CD4-positive, alpha-beta T cell (primary cell): ENCODE measurements around the gene SETX. TPM values are rescaled to one million over a fixed set of nuclear protein-coding genes. Genes with fewer than 3 reads are reported as not detected.

Experiments used
- ATAC-seq: fragments of 200-7000 bp; cut with Tn5 transposase; one replicate; pipeline ENCODE4 v1.10.0; 2022; ENCODE audit warnings: mild to moderate bottlenecking; ENCODE audit not compliant: poor library complexity
- CTCF ChIA-PET: fragments of 350-600 bp; sonication (Branson Sonifier 250); formaldehyde crosslinking; loops from one replicate; lab custom pipeline; 2021; ENCODE audit warnings: antibody characterized with exemption, inconsistent platforms; lab: Charles Lee
- POLR2A ChIA-PET: fragments of 350-600 bp; sonication (Branson Sonifier 250); formaldehyde crosslinking; loops from one replicate; lab custom pipeline; 2021; ENCODE audit warnings: antibody characterized with exemption, inconsistent platforms; lab: Charles Lee
- DNase-seq, 14 experiments: peaks; one replicate each; pipeline ENCODE4 v3.0.0-alpha.2; 2013 to 2020; ENCODE audit warnings: mixed read lengths in 2 of 14
- H3K27ac ChIP-seq, 2 donors: one replicate each; pipeline versions ENCODE4 v1.5.1 to v1.7.0; 2013; ENCODE audit warnings: low read length in 2 of 2, low read depth in 1 of 2, mild to moderate bottlenecking in 1 of 2
- H3K27me3 ChIP-seq, 2 experiments: 1 replicate in 1 of 2; 2 replicates in 1 of 2; pipeline versions ENCODE4 v1.6.1 to v1.7.0; 2013; ENCODE audit warnings: low read length in 2 of 2, control low read depth in 1 of 2, mild to moderate bottlenecking in 1 of 2, moderate library complexity in 1 of 2; ENCODE audit not compliant: insufficient read depth in 2 of 2, control insufficient read depth in 1 of 2
- H3K36me3 ChIP-seq: one replicate; pipeline ENCODE4 v1.6.1; 2013; ENCODE audit warnings: low read length, control low read depth; ENCODE audit not compliant: insufficient read depth
- H3K4me1 ChIP-seq: one replicate; pipeline ENCODE4 v1.6.1; 2013; ENCODE audit warnings: low read length, control low read depth; ENCODE audit not compliant: insufficient read depth
- H3K4me3 ChIP-seq: one replicate; pipeline ENCODE4 v1.5.1; 2013; ENCODE audit warnings: mild to moderate bottlenecking, low read length, moderate library complexity
- H3K9me3 ChIP-seq, 2 experiments: 1 replicate in 1 of 2; 2 replicates in 1 of 2; pipeline versions ENCODE4 v1.6.1 to v1.7.0; 2013; ENCODE audit warnings: low read length in 2 of 2, mild to moderate bottlenecking in 2 of 2, control low read depth in 1 of 2, moderate library complexity in 1 of 2; ENCODE audit not compliant: control insufficient read depth in 1 of 2, insufficient read depth in 1 of 2
- H3K27ac Mint-ChIP-seq: one replicate; pipeline ENCODE4 v1.8.0; 2020; ENCODE audit warnings: mixed read lengths
- H3K27me3 Mint-ChIP-seq: one replicate; pipeline ENCODE4 v1.8.0; 2021; ENCODE audit warnings: mixed read lengths
- H3K36me3 Mint-ChIP-seq: one replicate; pipeline ENCODE4 v1.8.0; 2021; ENCODE audit warnings: low read depth, mixed read lengths
- H3K4me1 Mint-ChIP-seq: one replicate; pipeline ENCODE4 v1.8.0; 2021; ENCODE audit warnings: low read depth, mixed read lengths
- H3K4me3 Mint-ChIP-seq: one replicate; pipeline ENCODE4 v1.8.0; 2020; ENCODE audit warnings: mild to moderate bottlenecking, mixed read lengths
- H3K9me3 Mint-ChIP-seq: one replicate; pipeline ENCODE4 v1.8.0; 2020; ENCODE audit warnings: mixed read lengths
- intact Hi-C, 2 experiments: fragments of 100-400 bp; cut with DNase I in 1 of 2; cut with micrococcal nuclease in 1 of 2; formaldehyde crosslinking; loops; one replicate each; pipeline versions ENCODE4 v1.15.1 to v1.9.0; 2023 to 2025; cut with DNase I, micrococcal nuclease
- total RNA-seq, 174 experiments: library from RNA in 2 of 174; stranded (reverse) in 2 of 174; gene quantifications; one replicate each; pipeline ENCODE4 v1.2.3 and lab custom pipeline; 2021 to 2026
- TF ChIP-seq, protein P1 (sequence below): fragments of 200-600 bp; IDR thresholded peaks from one replicate; pipeline ENCODE4 v1.8.0; 2022; ENCODE audit warnings: antibody characterized with exemption, mild to moderate bottlenecking

Gene SETX
- total RNA-seq, 2 experiments from 2014 or later: 36.1 to 37.7 TPM

DNA sequence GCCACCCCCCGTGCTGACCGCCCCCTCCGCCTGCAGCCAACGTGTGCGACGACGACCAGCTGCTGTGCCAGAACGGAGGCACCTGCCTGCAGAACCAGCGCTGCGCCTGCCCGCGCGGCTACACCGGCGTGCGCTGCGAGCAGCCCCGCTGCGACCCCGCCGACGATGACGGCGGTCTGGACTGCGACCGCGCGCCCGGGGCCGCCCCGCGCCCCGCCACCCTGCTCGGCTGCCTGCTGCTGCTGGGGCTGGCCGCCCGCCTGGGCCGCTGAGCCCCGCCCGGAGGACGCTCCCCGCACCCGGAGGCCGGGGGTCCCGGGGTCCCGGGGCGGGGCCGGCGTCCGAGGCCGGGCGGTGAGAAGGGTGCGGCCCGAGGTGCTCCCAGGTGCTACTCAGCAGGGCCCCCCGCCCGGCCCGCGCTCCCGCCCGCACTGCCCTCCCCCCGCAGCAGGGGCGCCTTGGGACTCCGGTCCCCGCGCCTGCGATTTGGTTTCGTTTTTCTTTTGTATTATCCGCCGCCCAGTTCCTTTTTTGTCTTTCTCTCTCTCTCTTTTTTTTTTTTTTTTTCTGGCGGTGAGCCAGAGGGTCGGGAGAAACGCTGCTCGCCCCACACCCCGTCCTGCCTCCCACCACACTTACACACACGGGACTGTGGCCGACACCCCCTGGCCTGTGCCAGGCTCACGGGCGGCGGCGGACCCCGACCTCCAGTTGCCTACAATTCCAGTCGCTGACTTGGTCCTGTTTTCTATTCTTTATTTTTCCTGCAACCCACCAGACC is 112.8 kb downstream of the SETX start:
- Histone ChIP-seq H3K9me3 (no peaks in the 10 kb centered on the region), H3K4me1 (peaks cover 31% of the 10 kb centered on the region), H3K27ac (no peak overlapping the region), H3K4me3 (peak overlapping the region; percentile 79), H3K27me3 (peaks cover 6 to 10% of the 10 kb centered on the region in 2 experiments), H3K36me3 (no peaks in the 10 kb centered on the region)
- TF ChIP-seq, protein P1, sequence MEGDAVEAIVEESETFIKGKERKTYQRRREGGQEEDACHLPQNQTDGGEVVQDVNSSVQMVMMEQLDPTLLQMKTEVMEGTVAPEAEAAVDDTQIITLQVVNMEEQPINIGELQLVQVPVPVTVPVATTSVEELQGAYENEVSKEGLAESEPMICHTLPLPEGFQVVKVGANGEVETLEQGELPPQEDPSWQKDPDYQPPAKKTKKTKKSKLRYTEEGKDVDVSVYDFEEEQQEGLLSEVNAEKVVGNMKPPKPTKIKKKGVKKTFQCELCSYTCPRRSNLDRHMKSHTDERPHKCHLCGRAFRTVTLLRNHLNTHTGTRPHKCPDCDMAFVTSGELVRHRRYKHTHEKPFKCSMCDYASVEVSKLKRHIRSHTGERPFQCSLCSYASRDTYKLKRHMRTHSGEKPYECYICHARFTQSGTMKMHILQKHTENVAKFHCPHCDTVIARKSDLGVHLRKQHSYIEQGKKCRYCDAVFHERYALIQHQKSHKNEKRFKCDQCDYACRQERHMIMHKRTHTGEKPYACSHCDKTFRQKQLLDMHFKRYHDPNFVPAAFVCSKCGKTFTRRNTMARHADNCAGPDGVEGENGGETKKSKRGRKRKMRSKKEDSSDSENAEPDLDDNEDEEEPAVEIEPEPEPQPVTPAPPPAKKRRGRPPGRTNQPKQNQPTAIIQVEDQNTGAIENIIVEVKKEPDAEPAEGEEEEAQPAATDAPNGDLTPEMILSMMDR: no peak
- peak overlapping the region; percentile 66 for H3K27ac Mint-ChIP-seq
- peaks cover 5% of the 10 kb centered on the region for H3K36me3 Mint-ChIP-seq
- POLR2A ChIA-PET: interaction anchor here (0.6 to 2.4 kb wide), 21 partner anchors 11 to 1460 kb away, joined by 3 to 12 read pairs (median 4); partner anchors contain the start of genes MED27, NUP214 and SETX
- ATAC-seq: no peak
- CTCF ChIA-PET: interaction anchor here (0.9 to 1.4 kb wide), 4 partner anchors 11 to 72 kb away, joined by 3 to 13 read pairs (median 4); no protein-coding TSS in a partner anchor
- H3K9me3 Mint-ChIP-seq: no peaks in the 10 kb centered on the region
- peak overlapping the region; percentile 90 for H3K4me3 Mint-ChIP-seq
- DNase-seq: peak; percentile 27 to 87 (median 46)
- peaks cover 8% of the 10 kb centered on the region for H3K27me3 Mint-ChIP-seq
- H3K4me1 Mint-ChIP-seq: peaks cover 14% of the 10 kb centered on the region
- intact Hi-C loops: loop anchor here (1.0 to 10.0 kb wide), 4 partner anchors 113 to 647 kb away; partner anchors contain the start of gene SETX (in 1 of the 2)

DNA sequence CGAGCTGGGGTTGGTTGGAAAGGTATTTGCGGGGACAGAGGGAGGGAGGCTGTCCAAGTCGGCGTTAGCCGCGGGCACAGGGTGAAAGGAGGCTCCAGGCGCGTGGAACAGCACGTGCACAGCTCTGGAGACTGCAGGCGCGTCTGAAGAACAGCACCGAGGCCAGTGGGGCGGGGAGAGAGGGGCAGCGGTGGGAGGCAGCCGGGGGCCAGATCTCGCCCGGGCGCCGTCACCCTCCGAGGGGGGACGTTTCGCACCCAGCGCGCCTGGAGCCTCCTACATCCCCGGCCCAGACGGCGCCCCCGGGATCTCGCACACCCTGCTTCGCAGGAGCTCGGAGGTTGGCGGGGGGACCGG is 113.3 kb downstream of the SETX start:
- H3K9me3 Mint-ChIP-seq: no peaks in the 10 kb centered on the region
- ChIA-PET CTCF (interaction anchor here (0.9 to 1.4 kb wide), 4 partner anchors 12 to 72 kb away, joined by 3 to 13 read pairs (median 4); no protein-coding TSS in a partner anchor), POLR2A (interaction anchor here (0.6 to 2.4 kb wide), 21 partner anchors 12 to 1460 kb away, joined by 3 to 12 read pairs (median 4); partner anchors contain the start of genes MED27, NUP214 and SETX)
- Histone ChIP-seq H3K36me3 (no peaks in the 10 kb centered on the region), H3K9me3 (no peaks in the 10 kb centered on the region), H3K4me1 (peaks cover 34% of the 10 kb centered on the region), H3K27ac (no peak overlapping the region), H3K27me3 (peaks cover 6 to 7% of the 10 kb centered on the region in 2 experiments), H3K4me3 (peak overlapping the region; percentile 74)
- peaks cover 18% of the 10 kb centered on the region for H3K4me1 Mint-ChIP-seq
- H3K27me3 Mint-ChIP-seq: peaks cover 4% of the 10 kb centered on the region
- H3K4me3 Mint-ChIP-seq: peak overlapping the region; percentile 99
- ATAC-seq: peak; percentile 0
- DNase-seq: no peak
- TF ChIP-seq, protein P1: no peak
- peaks cover 5% of the 10 kb centered on the region for H3K36me3 Mint-ChIP-seq
- intact Hi-C loops: loop anchor here (1.0 to 10.0 kb wide), 4 partner anchors 113 to 647 kb away; partner anchors contain the start of gene SETX (in 1 of the 2)
- H3K27ac Mint-ChIP-seq: peak overlapping the region; percentile 94

DNA sequence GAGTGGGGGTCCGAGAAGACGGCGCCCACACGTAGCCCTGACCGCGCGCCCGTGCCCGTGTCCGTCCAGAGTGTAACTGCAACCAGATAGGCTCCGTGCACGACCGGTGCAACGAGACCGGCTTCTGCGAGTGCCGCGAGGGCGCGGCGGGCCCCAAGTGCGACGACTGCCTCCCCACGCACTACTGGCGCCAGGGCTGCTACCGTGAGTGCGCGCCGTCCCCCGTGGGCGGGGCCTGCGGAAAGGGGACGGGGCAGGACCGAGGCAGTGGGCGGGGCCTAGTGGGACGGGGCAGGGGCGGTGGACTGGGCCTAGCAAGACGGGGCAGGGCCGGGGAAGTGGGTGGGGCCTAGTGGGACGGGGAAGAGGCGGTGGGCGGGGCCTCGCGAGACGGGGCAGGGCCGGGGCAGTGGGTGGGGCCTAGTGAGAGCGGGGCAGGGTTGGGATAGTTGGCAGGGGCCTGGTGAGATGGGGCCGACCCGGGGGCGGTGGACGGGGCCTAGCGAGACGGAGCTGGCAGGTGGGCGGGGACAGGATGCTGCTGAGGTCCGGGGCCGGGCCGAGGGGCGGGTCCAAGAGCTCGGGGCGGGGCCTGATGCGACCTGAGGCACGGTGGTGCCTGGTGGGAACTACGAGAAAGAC is 113.8 kb downstream of the SETX start:
- H3K9me3 Mint-ChIP-seq: no peaks in the 10 kb centered on the region
- peaks cover 2 to 6% of the 10 kb centered on the region in 2 experiments for H3K27me3 ChIP-seq
- H3K4me1 ChIP-seq: peaks cover 39% of the 10 kb centered on the region
- DNase-seq (peak; percentile 99 to 100 (median 100)), ATAC-seq (peak; percentile 86)
- POLR2A ChIA-PET: interaction anchor here (0.6 to 2.4 kb wide), 22 partner anchors 12 to 1461 kb away, joined by 3 to 12 read pairs (median 4); partner anchors contain the start of genes DDX31, MED27, NUP214 and SETX
- peak overlapping the region; percentile 99 for H3K4me3 Mint-ChIP-seq
- H3K9me3 ChIP-seq: no peaks in the 10 kb centered on the region
- H3K27ac ChIP-seq: no peak overlapping the region
- H3K4me3 ChIP-seq: peak overlapping the region; percentile 74
- H3K4me1 Mint-ChIP-seq: peaks cover 20% of the 10 kb centered on the region
- H3K27me3 Mint-ChIP-seq: peaks cover 4% of the 10 kb centered on the region
- CTCF ChIA-PET: interaction anchor here (0.9 to 1.4 kb wide), 4 partner anchors 12 to 71 kb away, joined by 3 to 13 read pairs (median 4); no protein-coding TSS in a partner anchor
- peaks cover 5% of the 10 kb centered on the region for H3K36me3 Mint-ChIP-seq
- intact Hi-C loops: loop anchor here (1.0 to 10.0 kb wide), 4 partner anchors 114 to 646 kb away; partner anchors contain the start of gene SETX (in 1 of the 2)
- H3K27ac Mint-ChIP-seq: peak overlapping the region; percentile 94
- TF ChIP-seq, protein P1: no peak
- no peaks in the 10 kb centered on the region for H3K36me3 ChIP-seq
